ENCODE measurements around the gene EXOC3.
A peak's percentile ranks its signal among the peaks of the same experiment; 100 is the strongest.
"Not testable (repeated sequence)": the region's sequence is repeated elsewhere in the genome, so short reads cannot be mapped to it uniquely, and the experiment has no call there.

Gene EXOC3

DNA sequence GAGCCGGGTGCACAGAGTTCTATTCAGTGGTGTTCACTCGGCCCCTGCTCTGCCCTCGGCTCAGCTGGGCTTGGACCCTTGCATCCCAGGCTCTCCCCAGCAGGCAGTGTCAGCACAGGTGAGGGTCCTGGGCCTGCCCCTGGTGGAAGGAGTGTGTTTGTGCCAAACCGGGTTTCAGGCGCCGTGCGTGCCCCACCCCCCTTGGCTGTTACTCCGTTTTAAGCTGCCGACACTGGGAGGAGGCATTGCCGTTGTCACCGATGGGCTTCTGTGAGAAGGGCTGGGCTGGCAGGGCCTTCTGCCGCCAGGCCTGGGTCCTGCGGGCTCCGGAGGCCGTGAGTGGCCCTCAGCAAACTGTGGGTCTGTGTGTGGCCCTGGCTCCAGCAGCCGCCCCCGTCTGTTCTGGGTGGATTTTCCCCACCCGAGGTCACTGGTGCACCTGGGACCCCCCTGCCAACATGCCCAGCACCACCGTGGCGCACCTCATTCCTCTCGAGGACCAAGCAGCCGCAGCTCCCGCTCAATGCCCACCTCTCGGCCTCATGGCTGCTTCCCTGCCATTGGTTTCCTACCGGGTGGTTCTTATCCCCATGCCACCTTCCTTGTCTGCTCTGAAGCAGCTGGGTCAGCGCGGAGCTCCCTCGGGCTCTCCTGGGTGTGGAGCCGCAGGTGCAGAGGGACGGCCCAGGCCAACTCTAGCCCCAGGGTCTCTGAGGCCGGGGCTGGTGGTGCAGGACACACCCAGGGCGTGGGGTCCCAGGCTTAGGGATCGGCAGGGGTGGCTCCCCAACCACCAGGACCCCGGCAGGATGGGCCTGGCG lies 44.3 kb upstream of the EXOC3 start:
- TF ChIP-seq, protein P1, sequence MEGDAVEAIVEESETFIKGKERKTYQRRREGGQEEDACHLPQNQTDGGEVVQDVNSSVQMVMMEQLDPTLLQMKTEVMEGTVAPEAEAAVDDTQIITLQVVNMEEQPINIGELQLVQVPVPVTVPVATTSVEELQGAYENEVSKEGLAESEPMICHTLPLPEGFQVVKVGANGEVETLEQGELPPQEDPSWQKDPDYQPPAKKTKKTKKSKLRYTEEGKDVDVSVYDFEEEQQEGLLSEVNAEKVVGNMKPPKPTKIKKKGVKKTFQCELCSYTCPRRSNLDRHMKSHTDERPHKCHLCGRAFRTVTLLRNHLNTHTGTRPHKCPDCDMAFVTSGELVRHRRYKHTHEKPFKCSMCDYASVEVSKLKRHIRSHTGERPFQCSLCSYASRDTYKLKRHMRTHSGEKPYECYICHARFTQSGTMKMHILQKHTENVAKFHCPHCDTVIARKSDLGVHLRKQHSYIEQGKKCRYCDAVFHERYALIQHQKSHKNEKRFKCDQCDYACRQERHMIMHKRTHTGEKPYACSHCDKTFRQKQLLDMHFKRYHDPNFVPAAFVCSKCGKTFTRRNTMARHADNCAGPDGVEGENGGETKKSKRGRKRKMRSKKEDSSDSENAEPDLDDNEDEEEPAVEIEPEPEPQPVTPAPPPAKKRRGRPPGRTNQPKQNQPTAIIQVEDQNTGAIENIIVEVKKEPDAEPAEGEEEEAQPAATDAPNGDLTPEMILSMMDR (IDR thresholded peaks at IDR 0.05; ENCODE audit: extremely low read depth, insufficient read depth, missing control alignments): no peak

GRCh38 chr5:399296-400281 lies 43.4 kb upstream of the EXOC3 start:
- in situ Hi-C loops (cut with MboI; ENCODE audit: low pct_unique_long_range_greater_than_20kb, low sequenced_read_pairs, unreplicated experiment): no loop called here
- TF ChIP-seq, protein P1 (IDR thresholded peaks at IDR 0.05; ENCODE audit: extremely low read depth, insufficient read depth, missing control alignments): peak; percentile 42
- DNase-seq (ENCODE audit: low spot score): peak; percentile 88

More for the DNA sequence above, 44.3 kb upstream of the EXOC3 start:
- no peak for DNase-seq (ENCODE audit: low spot score)
- in situ Hi-C loops (cut with MboI; ENCODE audit: low pct_unique_long_range_greater_than_20kb, low sequenced_read_pairs, unreplicated experiment): no loop called here

- DNase-seq (ENCODE audit: low spot score): peak; percentile 22
- in situ Hi-C loops (cut with MboI; ENCODE audit: low pct_unique_long_range_greater_than_20kb, low sequenced_read_pairs, unreplicated experiment): no loop called here
- TF ChIP-seq, protein P1 (IDR thresholded peaks at IDR 0.05; ENCODE audit: extremely low read depth, insufficient read depth, missing control alignments): no peak
Observed at GRCh38 chr5:400282-401145, 42.5 kb upstream of the EXOC3 start.

- TF ChIP-seq, protein P1 (IDR thresholded peaks at IDR 0.05; ENCODE audit: extremely low read depth, insufficient read depth, missing control alignments): no peak
- peak; percentile 15 for DNase-seq (ENCODE audit: low spot score)
- in situ Hi-C loops (cut with MboI; ENCODE audit: low pct_unique_long_range_greater_than_20kb, low sequenced_read_pairs, unreplicated experiment): no loop called here
Observed at GRCh38 chr5:401146-402034, 41.6 kb upstream of the EXOC3 start.

DNA sequence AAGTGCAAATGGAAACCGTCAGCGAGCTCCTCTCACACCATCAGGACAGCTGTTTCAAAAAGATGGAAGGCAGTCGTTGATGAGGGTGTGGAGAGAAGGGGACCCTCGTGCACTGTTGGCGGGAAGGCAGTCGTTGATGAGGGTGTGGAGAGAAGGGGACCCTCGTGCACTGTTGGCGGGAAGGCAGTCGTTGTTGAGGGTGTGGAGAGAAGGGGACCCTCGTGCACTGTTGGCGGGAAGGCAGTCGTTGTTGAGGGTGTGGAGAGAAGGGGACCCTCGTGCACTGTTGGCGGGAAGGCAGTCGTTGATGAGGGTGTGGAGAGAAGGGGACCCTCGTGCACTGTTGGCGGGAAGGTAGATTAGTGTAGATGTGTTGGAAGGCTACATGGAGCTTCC lies 40.8 kb upstream of the EXOC3 start:
- in situ Hi-C loops (cut with MboI; ENCODE audit: low pct_unique_long_range_greater_than_20kb, low sequenced_read_pairs, unreplicated experiment); DNase-seq (ENCODE audit: low spot score): not testable (repeated sequence)
